GM13977 (cell line): ENCODE data around the gene GRK6.

Experiments used
- DNase-seq: peaks from one replicate; pipeline ENCODE4 v3.0.0; 2012; ENCODE audit warnings: low spot score
- in situ Hi-C: fragments of 300-500 bp; cut with MboI; formaldehyde crosslinking; loops from one replicate; pipeline ENCODE4 v1.12.0; 2022; ENCODE audit warnings: low sequenced_read_pairs, low pct_unique_long_range_greater_than_20kb, mixed read lengths, inconsistent platforms; ENCODE audit not compliant: unreplicated experiment
- TF ChIP-seq, protein P1 (sequence below): IDR thresholded peaks from 2 replicates; pipeline ENCODE4 v1.5.1; 2012; ENCODE audit warnings: mild to moderate bottlenecking, control low read depth; ENCODE audit not compliant: insufficient read depth; ENCODE audit errors: extremely low read depth, missing control alignments

Gene GRK6

DNA sequence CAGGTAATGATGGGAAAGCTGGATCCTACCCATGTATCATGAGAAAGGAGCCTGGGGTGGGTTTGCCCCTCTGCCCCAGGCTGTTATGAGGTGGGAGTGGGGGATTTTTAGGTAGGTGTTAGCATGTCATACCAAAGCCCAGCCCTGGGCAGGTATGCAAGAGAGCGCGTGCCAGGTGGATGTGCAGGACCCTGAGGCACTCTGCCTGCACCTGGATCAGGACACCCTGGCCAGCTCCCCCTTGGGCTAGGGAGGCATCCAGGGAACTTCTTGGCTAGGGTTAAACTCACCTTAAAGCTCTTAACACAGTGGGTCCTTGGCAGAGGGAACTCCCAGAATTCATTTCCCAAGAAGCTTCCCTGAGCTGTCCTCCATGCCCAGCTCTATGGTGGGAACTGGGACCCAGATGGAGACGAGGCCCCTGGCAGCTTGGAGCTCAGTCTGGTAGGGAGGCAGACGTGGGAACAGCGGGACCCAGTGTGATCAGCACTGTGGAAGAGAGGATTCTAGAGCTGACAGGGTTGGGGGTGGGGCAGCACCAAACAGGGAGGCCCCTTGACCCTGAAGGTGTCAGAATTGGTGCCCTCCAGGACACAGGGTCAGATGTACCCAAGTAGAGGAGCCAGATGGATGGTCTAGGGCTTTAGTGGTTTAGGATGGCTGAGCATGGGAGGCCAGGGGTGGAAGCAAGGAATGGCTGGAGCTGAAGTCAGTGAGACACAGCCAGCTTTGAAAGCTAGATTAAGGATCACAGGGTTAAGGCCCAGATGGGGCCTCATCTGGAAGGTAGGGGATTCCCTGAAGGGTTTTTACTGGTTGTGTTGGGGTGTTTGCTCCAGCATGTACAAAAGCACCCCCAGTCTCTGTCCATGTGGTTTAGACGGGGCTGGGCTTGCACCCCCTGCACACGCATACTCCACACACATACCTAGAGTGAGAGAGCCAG is 17.9 kb downstream of the GRK6 start:
- TF ChIP-seq, protein P1, sequence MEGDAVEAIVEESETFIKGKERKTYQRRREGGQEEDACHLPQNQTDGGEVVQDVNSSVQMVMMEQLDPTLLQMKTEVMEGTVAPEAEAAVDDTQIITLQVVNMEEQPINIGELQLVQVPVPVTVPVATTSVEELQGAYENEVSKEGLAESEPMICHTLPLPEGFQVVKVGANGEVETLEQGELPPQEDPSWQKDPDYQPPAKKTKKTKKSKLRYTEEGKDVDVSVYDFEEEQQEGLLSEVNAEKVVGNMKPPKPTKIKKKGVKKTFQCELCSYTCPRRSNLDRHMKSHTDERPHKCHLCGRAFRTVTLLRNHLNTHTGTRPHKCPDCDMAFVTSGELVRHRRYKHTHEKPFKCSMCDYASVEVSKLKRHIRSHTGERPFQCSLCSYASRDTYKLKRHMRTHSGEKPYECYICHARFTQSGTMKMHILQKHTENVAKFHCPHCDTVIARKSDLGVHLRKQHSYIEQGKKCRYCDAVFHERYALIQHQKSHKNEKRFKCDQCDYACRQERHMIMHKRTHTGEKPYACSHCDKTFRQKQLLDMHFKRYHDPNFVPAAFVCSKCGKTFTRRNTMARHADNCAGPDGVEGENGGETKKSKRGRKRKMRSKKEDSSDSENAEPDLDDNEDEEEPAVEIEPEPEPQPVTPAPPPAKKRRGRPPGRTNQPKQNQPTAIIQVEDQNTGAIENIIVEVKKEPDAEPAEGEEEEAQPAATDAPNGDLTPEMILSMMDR = no peak
- in situ Hi-C loops = no loop called here

DNA sequence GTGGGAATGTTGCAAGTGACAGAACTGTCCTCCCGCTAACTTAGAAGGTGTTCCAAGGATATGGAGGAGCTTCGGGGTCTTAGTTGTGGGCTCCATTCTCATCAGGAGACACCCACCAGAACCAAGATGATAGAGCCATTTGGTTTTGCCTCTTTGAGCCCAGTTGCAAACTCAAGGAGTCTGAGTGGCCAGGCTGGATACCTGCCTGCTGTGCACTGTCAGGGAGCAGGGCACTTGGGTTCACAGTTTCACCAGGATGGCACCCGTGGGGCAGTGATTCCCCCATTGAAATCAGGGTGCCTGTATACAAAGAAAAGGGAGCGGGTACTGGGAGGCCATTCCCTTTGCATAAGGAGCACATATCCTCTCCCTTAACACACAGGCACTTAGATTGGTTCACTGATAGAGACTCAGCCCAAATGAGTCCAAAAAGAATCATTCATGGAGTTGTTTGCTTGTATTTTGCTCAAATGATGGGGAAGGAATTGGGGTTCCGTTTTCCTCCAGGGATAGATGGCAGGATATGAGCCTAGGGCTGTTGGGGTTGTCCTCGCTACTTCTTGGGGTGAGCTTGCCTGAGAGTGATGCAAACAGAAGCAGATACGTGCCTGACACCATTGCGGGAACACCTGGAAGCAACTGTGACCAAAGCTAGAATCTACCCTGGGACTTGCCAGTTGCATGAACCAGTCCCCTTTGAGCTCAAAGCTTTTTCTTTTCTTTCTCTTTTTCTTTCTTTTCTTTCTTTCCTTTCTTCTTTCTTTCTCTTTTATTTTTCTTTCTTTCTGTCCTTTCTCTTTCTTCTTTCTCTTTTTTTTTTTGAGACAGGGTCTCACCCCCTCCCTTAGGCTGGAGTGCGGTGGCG is 18.8 kb downstream of the GRK6 start:
- in situ Hi-C loops = no loop called here
- no peak for DNase-seq
- TF ChIP-seq, protein P1 = no peak

More for the DNA sequence above, 17.9 kb downstream of the GRK6 start:
- DNase-seq = no peak

DNA sequence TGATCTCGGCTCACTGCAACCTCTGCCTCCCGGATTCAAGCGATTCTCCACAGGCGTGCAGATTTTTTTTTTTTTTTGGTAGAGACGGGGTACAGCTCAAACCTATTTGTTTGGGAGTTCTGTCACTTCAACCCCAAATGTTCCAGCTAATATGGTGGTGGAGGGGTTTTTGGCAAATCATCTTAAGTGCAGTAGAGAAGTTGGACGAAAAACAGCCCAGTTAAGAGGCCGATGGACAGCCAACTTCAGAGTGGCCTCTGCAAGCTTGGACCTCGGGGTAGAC is 19.4 kb downstream of the GRK6 start:
- no peak for DNase-seq
- in situ Hi-C loops = no loop called here
- TF ChIP-seq, protein P1 = no peak

DNA sequence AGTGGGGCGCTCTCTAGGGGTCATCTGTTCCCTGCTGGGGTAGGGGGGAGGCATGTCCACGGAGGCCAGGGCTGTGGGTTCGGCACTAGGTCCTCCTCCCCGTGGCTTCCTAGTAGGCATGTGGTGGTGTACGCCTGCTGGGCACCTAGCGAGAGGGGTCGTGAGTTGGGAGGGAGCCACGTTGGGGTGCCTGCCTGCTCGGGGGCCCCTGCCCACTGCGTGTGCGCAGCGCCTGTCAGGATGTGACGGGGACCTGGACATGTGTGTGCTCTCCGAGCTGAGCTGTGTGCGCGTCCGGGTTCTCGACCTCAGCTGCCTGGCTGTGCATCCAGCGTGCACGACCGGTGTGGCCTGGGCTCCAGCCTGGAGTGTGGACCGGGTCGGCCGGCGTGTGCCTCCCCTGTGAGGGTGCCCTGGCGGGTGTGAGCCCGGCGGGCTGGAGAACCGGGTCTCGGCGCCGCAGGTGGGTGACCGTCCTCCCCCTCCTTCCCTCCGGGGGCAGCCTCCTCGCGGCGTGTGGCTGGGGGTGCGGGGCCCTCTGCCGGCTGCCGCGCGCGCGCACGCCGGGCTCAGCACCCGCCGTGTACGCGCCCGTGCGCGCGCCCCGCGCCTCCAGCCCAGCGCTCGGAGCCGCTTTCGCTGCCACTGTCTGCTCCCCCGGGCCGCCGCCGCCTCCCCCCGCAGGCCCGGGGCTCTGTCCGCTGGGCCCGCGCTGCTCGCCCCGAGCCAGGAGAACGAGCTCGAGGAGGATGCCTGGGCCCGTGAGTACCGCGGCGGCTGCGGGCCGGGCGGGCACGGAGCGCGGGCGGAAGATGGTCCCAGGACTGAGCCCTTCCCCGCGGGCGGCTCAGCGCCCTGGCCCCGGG is 20.0 kb downstream of the GRK6 start, which contains the start of gene PRR7:
TSS of gene PRR7 (plus strand) at position 615 of the 866 bp plus-strand sequence. CDS start 8,254 bp downstream, outside the sequence.
- TF ChIP-seq, protein P1 = peak; percentile 24
- peak; percentile 92 for DNase-seq
- in situ Hi-C loops = no loop called here

DNA sequence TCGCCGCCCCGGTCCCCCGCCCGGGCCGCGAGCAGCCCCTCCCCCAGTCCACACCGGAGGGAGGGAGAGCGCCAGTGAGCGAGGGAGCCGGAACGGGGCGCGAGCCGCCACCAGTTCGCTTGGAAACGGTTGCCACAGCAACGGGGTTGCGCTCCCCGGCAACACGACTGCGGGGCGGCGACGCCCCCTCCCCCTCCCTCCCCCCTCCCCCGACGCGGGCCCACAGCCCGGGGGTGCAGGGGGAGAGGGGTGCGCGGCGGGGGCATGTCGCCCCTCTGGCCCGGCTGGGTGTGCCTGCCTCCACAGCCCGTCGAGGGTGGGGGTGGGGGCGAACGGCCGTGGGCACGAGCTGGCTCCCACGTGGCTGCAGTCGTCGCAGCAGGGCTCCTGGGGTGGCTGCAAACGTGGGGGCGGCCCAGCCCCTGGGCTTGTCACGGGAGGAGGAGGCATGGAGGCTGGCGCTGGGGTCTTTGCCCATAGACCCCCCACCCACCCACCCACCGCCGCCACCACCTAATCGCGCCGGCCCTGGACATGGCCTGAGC is 20.7 kb downstream of the GRK6 start:
- in situ Hi-C loops = no loop called here
- DNase-seq = peak; percentile 91
- TF ChIP-seq, protein P1 = no peak
